Sigmoid colon (tissue), 7 donors: Measurements from ENCODE around the gene GABRB2. TPM values are rescaled to one million over a fixed set of nuclear protein-coding genes. Genes with fewer than 3 reads are reported as not detected.

ENCODE experiments used
- DNase-seq: peaks from one replicate; pipeline ENCODE4 v3.0.0-alpha.2; 2019
- H3K27ac ChIP-seq, 4 donors: fragments of 200-600 bp; sonication (generic); one replicate each; pipeline ENCODE4 v1.5.1; 2016 to 2019; ENCODE audit warnings: mild to moderate bottlenecking in 1 of 4
- H3K27me3 ChIP-seq, 3 donors: fragments of 200-600 bp; sonication (generic); one replicate each; pipeline ENCODE4 v1.5.1; 2019; ENCODE audit warnings: mild to moderate bottlenecking in 1 of 3
- H3K36me3 ChIP-seq, 4 donors: fragments of 200-600 bp; sonication (generic); one replicate each; pipeline ENCODE4 v1.5.1; 2016 to 2019
- H3K4me1 ChIP-seq, 4 donors: fragments of 200-600 bp; sonication (generic); one replicate each; pipeline ENCODE4 v1.5.1; 2017 to 2019
- H3K4me3 ChIP-seq, 4 donors: fragments of 200-600 bp; sonication (generic); one replicate each; pipeline ENCODE4 v1.5.1; 2017 to 2019; ENCODE audit warnings: mild to moderate bottlenecking in 2 of 4, moderate library complexity in 1 of 4
- H3K9me3 ChIP-seq, 4 donors: fragments of 200-600 bp in 3 of 4; sonication (generic) in 3 of 4; one replicate each; pipeline versions ENCODE4 v1.5.1 to v1.6.1; 2013 to 2019
- EP300 ChIP-seq, 4 donors: sonication (generic); formaldehyde crosslinking; IDR thresholded peaks; one replicate each; pipeline ENCODE4 v1.6.1; 2017; ENCODE audit warnings: antibody characterized with exemption in 4 of 4
- POLR2A ChIP-seq, 2 donors: fragments of 450-650 bp; IDR thresholded peaks; one replicate each; pipeline ENCODE4 v1.6.1; 2016; ENCODE audit warnings: antibody characterized with exemption in 2 of 2, mild to moderate bottlenecking in 2 of 2, moderate library complexity in 2 of 2
- POLR2AphosphoS5 ChIP-seq, 4 donors: sonication (generic); formaldehyde crosslinking; IDR thresholded peaks; one replicate each; pipeline ENCODE4 v1.6.1; 2017; ENCODE audit warnings: antibody characterized with exemption in 4 of 4
- WGBS, 2 donors: extraction: QIAGEN DNeasy Blood & Tissue Kit; methylation state at CpG; one replicate each; pipeline ENCODE4 v1.1.7; 2013; 5-methylcytosine and 5-hydroxymethylcytosine counted together
- intact Hi-C: fragments of 100-400 bp; cut with DNase I; formaldehyde crosslinking; loops from one replicate; pipeline ENCODE4 v1.15.1; 2023
- polyA plus RNA-seq, 3 donors: library from polyadenylated mRNA; stranded (reverse); fragments of 200-250 nt; gene quantifications; one replicate each; pipeline ENCODE4 v1.2.3, GENCODE V29; 2013
- total RNA-seq, 4 donors: library from RNA; depleted of rRNA; stranded (reverse); fragments of >200 nt; gene quantifications; one replicate each; pipeline ENCODE4 v1.1.0, GENCODE V29; 2016
- TF ChIP-seq, protein P1 (sequence below), 4 experiments: fragments of 450-650 bp in 3 of 4; fragments of 200-600 bp in 1 of 4; IDR thresholded peaks; one replicate each; pipeline ENCODE4 v1.5.1; 2016 to 2019; ENCODE audit warnings: antibody characterized with exemption in 4 of 4, mild to moderate bottlenecking in 3 of 4, moderate library complexity in 2 of 4
- donor health status: healthy with polysubstance abuse.
- donor health status: Bipolar disorder and iron deficiency.
- donor health status: healthy.

GABRB2 gene
- total and polyA plus RNA-seq, 7 donors = under 0.01 to 0.55 (median 0.36) TPM

DNA sequence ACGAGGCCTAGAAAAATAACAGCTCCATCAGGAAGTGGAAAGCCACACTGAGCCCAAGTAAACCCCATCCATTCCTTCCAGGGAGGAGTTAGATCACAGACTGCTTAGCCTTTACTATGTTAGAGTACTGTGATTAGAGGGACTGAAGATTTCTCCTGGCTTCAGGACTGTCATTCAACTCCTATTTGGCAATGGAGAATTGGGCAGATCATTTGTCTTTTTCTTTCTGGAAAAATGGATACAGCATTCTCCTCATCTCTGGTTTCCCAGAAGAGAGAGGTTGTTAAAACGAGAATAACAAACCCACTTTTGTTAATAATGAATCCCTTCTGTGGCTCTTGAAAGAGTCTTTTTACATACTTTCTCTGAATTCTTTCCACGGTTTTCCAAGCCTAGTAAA lies 150.4 kb downstream of the GABRB2 start:
- Histone ChIP-seq H3K27ac (no peak overlapping the region), H3K9me3 (no peaks in the 10 kb centered on the region), H3K4me3 (no peak overlapping the region), H3K36me3 (no peaks in the 10 kb centered on the region), H3K4me1 (no peaks in the 10 kb centered on the region), H3K27me3 (no peaks in the 10 kb centered on the region)
- intact Hi-C loops = no loop called here
- no peak for DNase-seq
- 62 to 78% methylated on average over 3 of the region's 3 CpGs for WGBS, 2 donors
- TF ChIP-seq, protein P1, sequence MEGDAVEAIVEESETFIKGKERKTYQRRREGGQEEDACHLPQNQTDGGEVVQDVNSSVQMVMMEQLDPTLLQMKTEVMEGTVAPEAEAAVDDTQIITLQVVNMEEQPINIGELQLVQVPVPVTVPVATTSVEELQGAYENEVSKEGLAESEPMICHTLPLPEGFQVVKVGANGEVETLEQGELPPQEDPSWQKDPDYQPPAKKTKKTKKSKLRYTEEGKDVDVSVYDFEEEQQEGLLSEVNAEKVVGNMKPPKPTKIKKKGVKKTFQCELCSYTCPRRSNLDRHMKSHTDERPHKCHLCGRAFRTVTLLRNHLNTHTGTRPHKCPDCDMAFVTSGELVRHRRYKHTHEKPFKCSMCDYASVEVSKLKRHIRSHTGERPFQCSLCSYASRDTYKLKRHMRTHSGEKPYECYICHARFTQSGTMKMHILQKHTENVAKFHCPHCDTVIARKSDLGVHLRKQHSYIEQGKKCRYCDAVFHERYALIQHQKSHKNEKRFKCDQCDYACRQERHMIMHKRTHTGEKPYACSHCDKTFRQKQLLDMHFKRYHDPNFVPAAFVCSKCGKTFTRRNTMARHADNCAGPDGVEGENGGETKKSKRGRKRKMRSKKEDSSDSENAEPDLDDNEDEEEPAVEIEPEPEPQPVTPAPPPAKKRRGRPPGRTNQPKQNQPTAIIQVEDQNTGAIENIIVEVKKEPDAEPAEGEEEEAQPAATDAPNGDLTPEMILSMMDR (IDR thresholded peaks at IDR 0.05) = no peak
- no peak for TF ChIP-seq POLR2AphosphoS5 (IDR thresholded peaks at IDR 0.05)
- TF ChIP-seq EP300 (IDR thresholded peaks at IDR 0.05) = no peak
- no peak for TF ChIP-seq POLR2A (IDR thresholded peaks at IDR 0.05)

DNA sequence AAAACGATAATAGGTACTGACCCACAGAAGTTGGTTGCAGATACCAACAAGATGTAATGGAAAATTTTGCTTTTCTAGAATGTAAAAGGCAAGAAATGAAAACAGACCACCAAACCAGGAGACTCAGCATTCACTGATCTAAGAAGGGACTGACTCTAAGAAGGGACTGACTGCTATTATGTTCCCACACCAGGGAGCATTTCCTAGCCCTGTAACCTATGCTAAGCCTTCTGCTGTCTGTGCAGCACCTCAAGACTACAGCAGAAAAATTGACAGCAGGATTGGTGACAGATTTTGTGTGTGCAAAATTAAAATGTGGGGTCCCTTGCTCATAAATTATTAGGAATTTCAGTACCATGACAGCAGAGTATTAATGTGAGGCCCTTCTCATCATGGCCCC lies 154.8 kb downstream of the GABRB2 start:
- Histone ChIP-seq H3K4me1 (no peaks in the 10 kb centered on the region), H3K36me3 (no peaks in the 10 kb centered on the region), H3K4me3 (no peak overlapping the region), H3K27ac (no peak overlapping the region), H3K27me3 (no peaks in the 10 kb centered on the region), H3K9me3 (no peaks in the 10 kb centered on the region)
- TF ChIP-seq POLR2AphosphoS5 (IDR thresholded peaks at IDR 0.05) (no peak), EP300 (IDR thresholded peaks at IDR 0.05) (no peak), POLR2A (IDR thresholded peaks at IDR 0.05) (no peak)
- TF ChIP-seq, protein P1 (IDR thresholded peaks at IDR 0.05) = no peak
- DNase-seq = no peak
- WGBS, 2 donors = 91 to 93% methylated on average over 1 of the region's 1 CpG
- intact Hi-C loops = no loop called here

DNA sequence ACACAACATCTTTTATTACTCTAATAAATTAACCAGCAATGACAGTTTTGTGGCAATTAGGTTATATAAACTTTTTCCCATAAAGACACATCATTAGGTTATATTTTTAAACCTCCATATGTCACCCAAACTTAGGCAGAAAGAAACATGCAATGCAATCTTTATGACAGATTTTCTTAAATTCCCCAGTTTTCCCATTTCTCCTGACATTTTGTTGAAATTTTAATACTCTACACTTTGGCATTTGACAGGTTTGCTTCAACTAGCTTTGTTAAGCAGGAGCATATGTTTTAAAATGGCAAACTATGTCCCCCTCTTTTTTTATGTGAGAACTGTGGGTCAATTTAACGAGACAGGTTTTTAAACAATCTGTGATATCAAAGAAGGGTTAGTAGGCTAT lies 155.5 kb downstream of the GABRB2 start:
- no peaks in the 10 kb centered on the region for H3K4me1 ChIP-seq

DNA sequence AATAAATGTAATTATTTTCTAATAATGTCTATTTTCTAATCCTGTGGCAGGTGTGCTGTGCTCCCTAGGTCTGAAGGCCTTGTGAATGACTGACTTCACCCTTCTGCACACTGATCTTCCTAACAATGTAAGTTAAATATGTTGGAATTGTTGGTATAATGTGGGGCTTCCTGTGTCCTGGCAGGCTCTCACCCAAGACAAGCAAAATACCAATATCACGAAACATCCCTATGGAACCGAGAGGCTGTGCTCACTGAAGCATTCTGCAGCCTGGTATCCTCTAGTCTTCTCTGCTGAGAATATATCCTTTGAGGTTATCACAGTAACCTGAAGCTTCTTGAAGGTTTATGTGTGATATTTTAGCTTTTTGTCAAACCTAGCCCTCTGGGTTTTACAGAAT lies 159.4 kb downstream of the GABRB2 start:
- H3K4me1 ChIP-seq = no peaks in the 10 kb centered on the region
- DNase-seq = no peak
- H3K36me3 ChIP-seq = no peaks in the 10 kb centered on the region
- H3K4me3 ChIP-seq = no peak overlapping the region
- H3K9me3 ChIP-seq = no peaks in the 10 kb centered on the region
- intact Hi-C loops = no loop called here
- H3K27ac ChIP-seq = no peak overlapping the region
- TF ChIP-seq POLR2AphosphoS5 (IDR thresholded peaks at IDR 0.05) = no peak
- no peak for TF ChIP-seq EP300 (IDR thresholded peaks at IDR 0.05)
- TF ChIP-seq, protein P1 (IDR thresholded peaks at IDR 0.05) = no peak
- no peak for TF ChIP-seq POLR2A (IDR thresholded peaks at IDR 0.05)
- peaks cover 0 to 3% (median 0%) of the 10 kb centered on the region in 3 donors for H3K27me3 ChIP-seq
- WGBS, 2 donors = 92 to 93% methylated on average over 2 of the region's 2 CpGs

More for the DNA sequence above, 155.5 kb downstream of the GABRB2 start:
- DNase-seq = no peak
- TF ChIP-seq POLR2AphosphoS5 (IDR thresholded peaks at IDR 0.05) (no peak), EP300 (IDR thresholded peaks at IDR 0.05) (no peak)
- Histone ChIP-seq H3K27ac (no peak overlapping the region), H3K9me3 (no peaks in the 10 kb centered on the region), H3K27me3 (no peaks in the 10 kb centered on the region), H3K4me3 (no peak overlapping the region), H3K36me3 (no peaks in the 10 kb centered on the region)
- intact Hi-C loops = no loop called here
- WGBS, 2 donors = 67 to 73% methylated on average over 1 of the region's 1 CpG

DNA sequence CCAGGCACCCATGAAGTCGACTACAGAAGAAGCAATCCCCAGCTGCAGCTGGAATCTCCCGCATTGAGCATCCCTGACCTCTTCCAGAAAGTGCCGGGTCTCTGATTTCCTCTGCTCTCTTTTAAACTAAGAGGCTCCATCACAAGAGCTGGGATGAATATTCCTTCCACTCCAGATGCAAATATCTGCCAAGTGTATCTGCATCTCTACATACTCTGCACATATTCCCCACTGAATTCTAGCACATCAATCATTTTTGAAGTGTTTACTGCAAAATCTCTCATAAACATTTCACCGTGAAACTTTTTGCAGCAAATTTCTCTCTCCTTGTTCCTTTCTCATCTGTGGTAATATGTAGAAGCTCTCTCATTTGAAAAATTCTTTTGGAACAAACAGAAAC lies 161.5 kb downstream of the GABRB2 start:
- WGBS, 2 donors = 70 to 80% methylated on average over 4 of the region's 4 CpGs
- no peaks in the 10 kb centered on the region for H3K4me1 ChIP-seq
- TF ChIP-seq EP300 (IDR thresholded peaks at IDR 0.05) (no peak), POLR2A (IDR thresholded peaks at IDR 0.05) (no peak), POLR2AphosphoS5 (IDR thresholded peaks at IDR 0.05) (no peak)
- TF ChIP-seq, protein P1 (IDR thresholded peaks at IDR 0.05) = no peak
- no peak for DNase-seq
- no peaks in the 10 kb centered on the region for H3K36me3 ChIP-seq
- H3K27me3 ChIP-seq = peaks cover 0 to 3% (median 0%) of the 10 kb centered on the region in 3 donors
- intact Hi-C loops = no loop called here
- no peak overlapping the region for H3K4me3 ChIP-seq
- no peak overlapping the region for H3K27ac ChIP-seq
- H3K9me3 ChIP-seq = no peaks in the 10 kb centered on the region
